ENCODE measurements around the gene DIS3L2.
A peak's percentile ranks its signal among the peaks of the same experiment; 100 is the strongest.

Gene DIS3L2

DNA sequence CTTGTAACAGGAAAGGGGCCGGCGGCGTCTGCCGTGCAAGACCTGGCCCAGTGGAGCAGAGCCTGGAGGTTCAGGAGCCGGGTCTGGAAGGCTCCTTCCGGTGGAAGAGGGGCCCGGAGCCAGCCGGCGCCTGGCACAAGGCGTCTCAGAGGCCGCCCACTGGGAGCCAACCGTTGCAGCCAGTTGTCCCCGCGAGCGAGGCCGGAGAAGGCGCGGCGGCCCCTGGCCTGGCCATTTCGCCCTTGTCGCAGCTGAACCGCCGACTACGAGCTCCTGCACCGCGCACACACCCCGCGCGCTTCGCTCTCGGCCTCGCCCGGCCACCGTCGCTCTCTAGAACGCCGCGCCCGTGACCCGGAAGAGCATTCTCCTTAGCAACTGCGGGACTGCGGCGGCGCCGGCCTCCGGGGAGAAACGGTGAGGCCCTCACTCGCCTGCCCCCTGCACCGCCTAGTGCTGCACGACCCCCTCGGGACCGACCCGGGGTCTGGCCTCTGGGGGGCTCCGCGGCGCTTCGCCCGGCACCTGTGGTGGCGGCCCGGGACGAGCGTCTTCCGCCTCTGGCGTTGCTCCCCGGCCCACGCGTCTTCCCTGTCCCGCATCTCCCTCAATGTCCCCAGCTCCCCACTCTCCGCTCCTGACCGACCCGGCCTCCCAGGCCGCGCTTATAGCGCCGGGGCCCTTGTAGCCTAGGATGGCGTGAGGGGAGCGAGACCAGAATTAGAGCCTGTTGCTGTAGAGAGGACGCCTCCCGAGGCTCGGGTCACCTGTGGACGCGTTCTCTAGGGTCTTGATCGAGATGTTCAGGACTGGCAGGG is at the start of gene DIS3L2:
Gene DIS3L2, plus strand, starts transcription at position 365 of the 818 bp plus-strand sequence. CDS start 53,215 bp downstream, outside the sequence.
- peak; percentile 67 to 73 for DNase-seq

- no peak for DNase-seq
Observed at GRCh38 chr2:231914077-231914690, 47.3 kb upstream of the DIS3L2 start.

DNA sequence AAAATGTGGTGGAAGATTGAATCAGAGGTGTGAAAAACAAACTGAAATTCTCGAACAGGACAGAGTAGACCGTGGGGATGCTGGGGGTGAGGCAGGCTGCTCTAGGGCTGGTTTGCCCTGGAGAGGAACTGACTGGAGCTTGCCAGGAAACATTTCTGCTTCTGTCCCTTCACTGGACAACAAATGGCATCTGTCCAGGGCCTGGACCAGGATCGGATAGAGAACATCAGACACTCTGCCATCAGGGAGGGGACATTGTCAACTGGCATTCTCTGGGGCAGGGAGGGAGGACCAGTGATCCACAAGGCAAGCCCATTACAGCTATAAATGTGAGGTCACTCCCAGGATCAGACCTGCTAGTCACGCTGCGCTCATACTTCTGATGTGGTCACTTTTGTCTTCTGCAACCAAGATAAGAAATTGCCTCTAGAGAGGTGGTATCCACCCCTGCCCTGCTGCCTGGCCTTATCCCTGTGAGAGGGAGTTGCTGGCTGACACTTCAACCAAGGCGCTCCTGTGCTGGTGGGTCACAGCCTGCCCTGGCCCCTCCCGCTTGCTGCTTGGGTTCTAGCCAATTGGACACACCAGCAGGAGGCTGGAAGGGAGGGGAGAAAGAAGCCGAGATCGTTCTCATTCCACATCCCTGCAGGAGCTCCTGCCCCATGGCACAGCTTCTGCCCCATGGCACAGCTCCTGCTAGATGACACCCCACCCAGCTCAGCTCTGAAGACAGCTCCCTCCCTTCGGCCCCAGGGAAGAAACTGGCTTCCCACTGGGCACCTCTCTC is 44.0 kb upstream of the DIS3L2 start:
- DNase-seq, result no peak

- DNase-seq, result no peak
Observed at GRCh38 chr2:231918501-231919330, 42.8 kb upstream of the DIS3L2 start.

- no peak for DNase-seq
Observed at GRCh38 chr2:231919341-231920035, 42.0 kb upstream of the DIS3L2 start.

GRCh38 chr2:231920366-231920765 is 41.1 kb upstream of the DIS3L2 start:
- DNase-seq, result no peak

DNA sequence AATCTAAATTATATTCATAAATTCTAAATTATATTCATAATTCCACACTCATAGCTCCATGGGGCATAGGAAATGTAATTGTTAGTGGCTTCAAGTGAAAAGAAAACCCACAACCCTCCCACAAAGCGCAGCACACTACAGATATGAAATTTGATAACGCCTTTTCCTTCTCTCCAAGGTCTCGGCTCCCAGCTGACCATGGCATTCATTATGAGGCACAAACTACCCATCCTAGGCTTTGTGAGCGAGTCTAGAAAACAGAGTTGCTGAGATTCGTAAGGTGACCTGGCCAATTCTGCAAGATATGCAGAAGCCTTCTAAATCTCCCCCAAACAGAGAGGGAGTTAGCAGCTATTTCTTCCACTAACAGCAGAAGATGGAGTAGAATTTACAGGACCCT is 40.7 kb upstream of the DIS3L2 start:
- no peak for DNase-seq

DNA sequence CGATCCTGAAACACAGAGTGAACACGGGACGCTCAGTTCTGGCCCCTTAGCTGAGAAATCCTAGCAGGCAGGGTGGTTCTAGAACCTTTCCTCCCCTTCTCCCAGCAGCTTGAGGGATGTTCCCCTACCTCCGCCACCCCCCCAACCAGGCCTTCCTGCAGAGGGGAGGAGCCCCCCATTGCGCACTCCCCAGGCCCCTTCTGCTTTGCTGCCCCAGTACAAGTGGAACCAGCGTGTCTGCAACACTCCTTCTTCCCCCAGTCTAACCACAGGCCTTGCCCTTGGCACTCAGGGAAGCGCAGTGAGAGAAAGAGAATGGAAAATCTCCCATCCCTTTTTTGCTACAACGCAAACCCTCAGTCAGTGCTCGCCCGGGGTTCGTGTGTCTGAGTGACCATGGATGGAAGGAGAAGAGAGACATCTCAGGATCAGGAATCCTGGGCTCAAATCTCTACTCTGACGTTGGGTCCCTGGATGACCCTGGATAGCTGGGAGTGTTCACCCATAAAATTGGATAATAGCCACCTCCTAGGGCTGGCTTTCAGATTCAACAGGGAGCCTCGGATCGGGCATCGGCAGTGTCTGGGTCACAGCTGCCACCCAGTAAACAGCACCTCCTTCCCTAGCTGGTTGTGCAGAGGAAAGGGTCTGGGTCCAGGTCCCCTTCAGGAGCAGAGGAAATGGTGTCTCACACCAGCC is 39.1 kb upstream of the DIS3L2 start:
- DNase-seq, result no peak

GRCh38 chr2:231923010-231923344 is 38.5 kb upstream of the DIS3L2 start:
- no peak for DNase-seq

DNA sequence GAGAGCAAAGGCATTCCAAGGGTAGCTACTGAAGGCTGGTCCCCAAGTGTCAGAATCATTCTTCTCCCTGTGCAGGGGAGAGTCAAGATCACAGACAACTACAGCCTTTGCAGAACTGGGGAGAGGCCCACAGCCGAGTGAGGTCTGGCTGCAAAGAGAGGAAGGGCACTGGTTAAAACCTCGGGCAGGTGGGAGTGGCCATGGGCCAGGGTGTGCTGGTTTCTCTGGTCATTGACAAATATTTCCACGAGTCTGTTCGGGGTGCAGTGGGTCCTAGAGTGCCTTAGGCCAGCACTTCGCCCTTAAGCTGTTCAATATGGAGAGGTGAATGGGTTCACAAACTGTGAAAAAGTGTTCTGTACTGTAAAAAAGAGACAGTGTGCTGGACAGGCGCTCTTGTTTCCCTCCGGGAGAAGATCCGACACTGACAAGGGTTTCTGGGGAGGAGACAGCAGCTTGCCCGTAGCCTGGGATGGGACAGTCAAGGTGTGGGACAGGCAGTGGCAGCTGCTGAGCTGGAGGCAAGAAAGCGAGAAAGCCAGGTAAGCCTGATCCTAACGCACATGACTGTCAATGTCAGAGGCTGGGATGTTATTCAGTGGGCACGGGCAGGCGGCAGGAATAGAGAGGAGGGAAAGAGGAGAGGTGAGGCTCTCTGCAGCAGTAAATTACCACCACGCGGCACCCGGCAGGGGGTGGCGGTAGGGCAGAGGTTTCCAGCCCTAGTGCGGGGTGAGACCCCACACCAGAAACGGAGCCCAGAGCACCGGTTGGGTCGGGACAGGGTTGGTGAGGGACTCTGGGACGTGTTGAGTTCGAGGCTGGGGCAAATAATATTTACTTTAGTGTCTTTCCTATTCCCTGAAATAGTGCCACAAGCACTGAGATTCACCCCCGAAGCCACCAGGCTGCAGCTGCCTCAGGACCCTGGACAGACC is 37.3 kb upstream of the DIS3L2 start:
- no peak for DNase-seq

DNA sequence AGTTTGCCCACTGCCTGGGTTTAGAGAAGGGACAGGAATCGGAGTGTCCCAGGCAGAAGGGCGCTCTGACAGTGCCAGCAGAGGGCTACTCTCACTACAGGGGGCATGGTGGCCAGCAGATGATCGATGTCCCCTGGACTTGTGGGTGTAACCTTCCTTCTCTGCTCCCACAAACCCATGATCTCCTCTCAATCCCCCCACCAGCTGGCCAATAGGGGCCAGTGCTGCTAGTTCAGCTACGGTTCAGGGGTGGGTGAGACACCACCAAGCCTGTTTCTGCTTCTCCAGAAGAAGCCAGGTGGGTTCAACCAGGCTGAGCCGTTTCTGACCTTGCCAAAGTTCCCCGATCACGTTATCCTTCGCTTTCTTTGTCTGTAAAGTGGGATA is 36.6 kb upstream of the DIS3L2 start:
- no peak for DNase-seq

GRCh38 chr2:231925303-231926179 is 36.0 kb upstream of the DIS3L2 start:
- DNase-seq, result peak; percentile 70 to 79

DNA sequence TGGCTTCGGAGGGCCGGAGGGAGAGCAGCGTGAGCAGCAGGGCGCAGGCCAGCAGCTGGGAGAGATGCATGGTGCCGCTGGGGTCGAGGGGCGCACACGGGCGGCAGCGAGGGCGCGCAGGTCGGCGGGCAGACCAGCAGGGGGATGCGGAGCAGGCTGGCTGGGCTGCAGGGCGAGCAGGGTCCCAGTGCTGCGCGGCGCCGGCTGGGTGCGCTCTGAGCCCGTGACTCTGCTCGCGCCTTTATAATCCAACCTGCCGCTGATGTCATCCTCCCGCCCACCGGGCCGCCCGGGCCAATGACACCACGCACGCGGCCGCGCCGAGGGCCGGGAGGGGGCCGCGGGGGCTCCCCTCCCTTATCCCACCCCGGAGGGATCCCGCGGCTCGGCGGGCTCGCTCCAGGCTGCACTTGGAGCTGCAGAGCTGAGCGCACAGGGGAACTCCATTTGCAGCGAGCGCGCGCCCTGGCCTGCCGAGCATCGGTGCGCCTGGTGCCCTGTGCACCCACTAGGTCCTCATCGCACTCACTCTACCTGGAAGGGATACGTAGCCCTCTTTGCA is 35.3 kb upstream of the DIS3L2 start, which contains the start of gene NPPC:
Gene NPPC, minus strand, starts transcription at position 217 of the 562 bp plus-strand sequence. Its CDS starts 147 bp downstream, at position 70.
- peak; percentile 65 to 70 for DNase-seq

DNA sequence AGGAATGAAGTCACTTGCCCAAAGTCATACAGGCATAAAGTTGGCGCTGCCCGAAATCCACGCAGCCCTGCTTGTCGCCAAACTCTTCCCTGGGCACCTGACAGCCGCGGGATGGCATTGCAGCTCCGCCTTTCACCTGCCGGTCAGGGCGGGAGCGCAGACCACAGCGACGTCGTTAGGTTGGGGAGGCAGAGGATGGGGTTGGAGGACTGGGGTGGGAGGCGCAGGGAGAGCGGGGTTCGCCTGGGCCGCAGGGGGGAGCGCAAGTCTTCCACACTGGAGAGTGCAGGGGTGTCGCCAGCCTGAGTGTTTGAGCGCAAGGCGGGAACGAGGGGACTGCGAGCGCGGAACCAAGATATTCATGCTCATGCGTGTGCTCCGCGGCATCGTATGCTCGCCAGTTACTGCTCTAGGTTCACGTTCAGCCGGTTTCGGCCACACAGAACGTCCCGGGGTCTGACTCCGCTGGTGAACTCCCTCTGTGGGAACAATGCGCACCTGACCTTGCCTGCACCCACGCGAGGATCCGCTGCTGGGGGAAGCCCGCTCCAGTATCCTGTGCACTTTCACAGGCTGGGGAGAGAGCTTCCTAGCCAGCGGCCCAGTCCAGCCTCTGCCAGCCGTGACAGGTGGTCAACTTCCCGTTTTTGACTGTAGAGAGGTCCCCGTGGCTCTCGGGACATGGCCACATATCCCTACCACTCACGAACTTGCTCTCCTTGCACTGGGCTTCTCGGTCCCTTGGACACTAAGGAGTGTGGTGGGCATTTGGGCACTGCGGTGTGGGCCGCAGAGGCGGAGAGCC is 34.5 kb upstream of the DIS3L2 start:
- DNase-seq, result peak in 1 of 2 donors; percentile 18

DNA sequence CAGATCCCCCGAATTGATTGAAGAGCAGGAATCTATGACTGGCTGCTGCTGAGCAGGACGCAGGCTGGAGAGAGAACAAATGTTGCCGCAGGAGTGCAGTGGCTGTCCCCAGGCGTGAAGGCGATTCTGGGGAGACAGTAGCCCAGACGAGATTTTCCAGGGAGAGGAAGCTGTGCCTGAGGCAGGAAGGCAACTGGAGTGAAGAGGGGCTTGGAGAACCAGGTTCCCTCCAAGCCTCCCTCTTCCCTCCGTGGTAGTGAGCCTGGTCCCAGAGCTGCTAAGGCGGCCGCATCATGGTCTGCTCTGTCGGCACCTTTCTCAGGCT is 34.0 kb upstream of the DIS3L2 start:
- DNase-seq, result no peak

GRCh38 chr2:231928481-231928880 is 33.0 kb upstream of the DIS3L2 start:
- no peak for DNase-seq

DNA sequence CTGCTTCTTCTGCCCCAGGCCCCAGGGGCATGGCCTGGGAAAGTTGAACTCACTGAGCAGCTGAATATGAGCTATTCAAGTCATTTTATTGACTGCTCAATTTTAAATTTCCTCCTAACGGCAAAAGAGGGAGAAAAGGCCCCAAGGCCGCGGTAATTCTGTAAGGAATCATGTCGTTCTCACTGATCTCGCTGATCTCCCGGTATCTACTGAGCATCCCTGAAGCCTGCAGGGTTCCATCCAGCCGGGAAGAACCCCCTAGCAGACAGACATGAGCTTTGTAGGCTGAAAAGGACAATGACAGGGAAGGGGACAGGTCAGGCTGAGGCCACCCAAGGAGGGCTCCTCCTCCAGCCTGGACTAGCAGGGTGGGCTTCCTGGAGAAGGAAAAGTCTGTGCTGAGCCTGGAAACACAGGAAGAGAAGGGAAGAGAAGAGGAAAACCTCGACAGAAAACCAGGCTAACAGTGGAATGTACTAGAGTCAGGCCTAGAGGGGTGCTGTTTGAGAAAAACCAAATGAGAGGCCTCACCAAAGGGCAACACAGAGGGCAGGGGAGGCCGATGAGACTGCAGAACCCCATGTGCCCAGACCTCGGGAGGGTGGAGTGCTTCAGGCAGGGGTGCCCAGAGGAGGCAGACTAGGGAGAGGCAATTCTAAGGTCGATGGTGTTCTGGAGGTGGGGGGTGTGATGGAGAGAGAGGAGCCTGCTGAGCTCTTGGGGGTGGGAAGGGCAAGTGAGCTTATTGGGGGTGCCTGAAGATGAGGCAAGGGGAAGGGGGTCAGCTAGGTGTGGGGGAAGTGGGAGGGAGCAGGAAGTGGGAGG is 32.4 kb upstream of the DIS3L2 start:
- no peak for DNase-seq

All from stimulated activated CD4-positive, alpha-beta T cell treated with anti-CD3 and anti-CD28 coated beads, Interleukin-2, amount 100 ng/mL, for 48 hours (primary cell).